Adrenal gland (tissue), 5 donors: ENCODE data around the gene ABL2.

Experiments used
- POLR2A ChIP-seq, 2 donors: fragments of 450-650 bp; IDR thresholded peaks; one replicate each; pipeline ENCODE4 v1.6.1; 2017; ENCODE audit warnings: antibody characterized with exemption in 2 of 2, mild to moderate bottlenecking in 2 of 2, moderate library complexity in 1 of 2
- TF ChIP-seq, protein P1 (sequence below), 6 experiments: fragments of 450-650 bp in 4 of 6; fragments of 200-600 bp in 2 of 6; sonication (generic) in 1 of 6; IDR thresholded peaks; 1 replicate in 5 of 6; 2 replicates in 1 of 6; pipeline versions ENCODE4 v1.5.1 to v1.8.0; 2016 to 2021; ENCODE audit warnings: antibody characterized with exemption in 6 of 6, mild to moderate bottlenecking in 2 of 6, moderate library complexity in 1 of 6
- donor health status: DM: no; HTN: no; CAD: no.

DNA sequence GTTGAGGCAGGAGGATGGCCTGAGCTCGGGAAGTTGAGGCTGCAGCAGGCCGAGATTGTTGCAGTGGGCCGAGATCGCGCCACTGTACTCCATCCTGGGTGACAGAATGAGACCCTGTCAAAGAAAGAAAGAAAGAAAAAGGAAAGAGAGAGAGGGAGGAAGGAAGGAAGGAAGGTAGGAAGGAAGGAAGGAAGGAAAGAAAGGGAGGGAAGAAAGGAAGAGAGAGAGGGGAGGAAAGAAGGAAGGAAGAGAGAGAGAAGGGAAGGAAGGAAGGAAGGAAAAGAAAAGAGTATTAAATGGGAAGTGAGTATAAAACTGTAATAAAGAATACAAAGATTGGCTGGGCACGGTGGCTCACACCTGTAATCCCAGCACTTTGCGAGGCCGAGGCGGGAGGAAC, 18.4 kb upstream of the ABL2 start:
- TF ChIP-seq, protein P1, sequence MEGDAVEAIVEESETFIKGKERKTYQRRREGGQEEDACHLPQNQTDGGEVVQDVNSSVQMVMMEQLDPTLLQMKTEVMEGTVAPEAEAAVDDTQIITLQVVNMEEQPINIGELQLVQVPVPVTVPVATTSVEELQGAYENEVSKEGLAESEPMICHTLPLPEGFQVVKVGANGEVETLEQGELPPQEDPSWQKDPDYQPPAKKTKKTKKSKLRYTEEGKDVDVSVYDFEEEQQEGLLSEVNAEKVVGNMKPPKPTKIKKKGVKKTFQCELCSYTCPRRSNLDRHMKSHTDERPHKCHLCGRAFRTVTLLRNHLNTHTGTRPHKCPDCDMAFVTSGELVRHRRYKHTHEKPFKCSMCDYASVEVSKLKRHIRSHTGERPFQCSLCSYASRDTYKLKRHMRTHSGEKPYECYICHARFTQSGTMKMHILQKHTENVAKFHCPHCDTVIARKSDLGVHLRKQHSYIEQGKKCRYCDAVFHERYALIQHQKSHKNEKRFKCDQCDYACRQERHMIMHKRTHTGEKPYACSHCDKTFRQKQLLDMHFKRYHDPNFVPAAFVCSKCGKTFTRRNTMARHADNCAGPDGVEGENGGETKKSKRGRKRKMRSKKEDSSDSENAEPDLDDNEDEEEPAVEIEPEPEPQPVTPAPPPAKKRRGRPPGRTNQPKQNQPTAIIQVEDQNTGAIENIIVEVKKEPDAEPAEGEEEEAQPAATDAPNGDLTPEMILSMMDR (IDR thresholded peaks at IDR 0.05): no peak
- no peak for TF ChIP-seq POLR2A (IDR thresholded peaks at IDR 0.05)
